CD4-positive, alpha-beta T cell treated with Interleukin-17A for 1 hour (primary cell): Measurements from ENCODE around the gene CACNA1D.

ENCODE experiments used
- DNase-seq: peaks from one replicate; pipeline ENCODE4 v3.0.0-alpha.2; 2020

Gene CACNA1D

GRCh38 chr3:53863145-53863544 is 368.7 kb downstream of the CACNA1D start:
- no peak for DNase-seq
